Tibial artery (tissue), 4 donors: ENCODE results near the gene NUAK1.

Experiments used
- DNase-seq, 2 donors: peaks; one replicate each; pipeline ENCODE4 v3.0.0-alpha.2; 2019
- H3K27ac ChIP-seq, 2 donors: fragments of 200-600 bp; sonication (generic) in 1 of 2; 1 replicate in 1 of 2; 2 replicates in 1 of 2; pipeline ENCODE4 v1.5.1; 2018 to 2019; ENCODE audit warnings: mild to moderate bottlenecking in 1 of 2
- H3K27me3 ChIP-seq, 2 donors: fragments of 200-600 bp; sonication (generic) in 1 of 2; one replicate each; pipeline versions ENCODE4 v1.5.1 to v1.6.0; 2016 to 2019
- H3K36me3 ChIP-seq, 3 donors: fragments of 200-600 bp; sonication (generic) in 2 of 3; one replicate each; pipeline ENCODE4 v1.5.1; 2016 to 2019; ENCODE audit warnings: mild to moderate bottlenecking in 2 of 3
- H3K4me1 ChIP-seq, 4 donors: fragments of 200-600 bp; sonication (generic) in 2 of 4; 1 replicate in 3 of 4; 2 replicates in 1 of 4; pipeline ENCODE4 v1.5.1; 2016 to 2019
- H3K4me3 ChIP-seq, 2 donors: fragments of 200-600 bp; sonication (generic) in 1 of 2; 1 replicate in 1 of 2; 2 replicates in 1 of 2; pipeline ENCODE4 v1.5.1; 2018 to 2019; ENCODE audit warnings: mild to moderate bottlenecking in 2 of 2
- H3K9me3 ChIP-seq, 3 donors: fragments of 200-600 bp; sonication (generic) in 1 of 3; one replicate each; pipeline ENCODE4 v1.5.1; 2016 to 2019
- CTCF ChIP-seq, 2 experiments: fragments of 200-600 bp in 1 of 2; fragments of 450-650 bp in 1 of 2; IDR thresholded peaks; one replicate each; pipeline ENCODE4 v1.5.1; 2017 to 2019; ENCODE audit warnings: antibody characterized with exemption in 2 of 2, mild to moderate bottlenecking in 1 of 2, moderate library complexity in 1 of 2
- intact Hi-C: fragments of 100-400 bp; cut with DNase I; formaldehyde crosslinking; loops from one replicate; pipeline ENCODE4 v1.15.0; 2023; ENCODE audit warnings: low total_unique reads

The NUAK1 gene

GRCh38 chr12:106085213-106085612, 53.5 kb downstream of the NUAK1 start:
- TF ChIP-seq CTCF (IDR thresholded peaks at IDR 0.05): no peak
- DNase-seq: no peak
- intact Hi-C loops: no loop called here
- H3K27me3 ChIP-seq: no peaks in the 10 kb centered on the region
- H3K4me1 ChIP-seq: peaks cover 8 to 90% (median 75%) of the 10 kb centered on the region in 4 donors
- no peaks in the 10 kb centered on the region for H3K9me3 ChIP-seq
- H3K36me3 ChIP-seq: peaks cover 0 to 5% (median 0%) of the 10 kb centered on the region in 3 donors
- no peak overlapping the region for H3K4me3 ChIP-seq
- peak overlapping the region; percentile 78 to 86 for H3K27ac ChIP-seq

GRCh38 chr12:106084759-106085158, 54.0 kb downstream of the NUAK1 start:
- Histone ChIP-seq H3K4me1 (peaks cover 4 to 90% (median 75%) of the 10 kb centered on the region in 4 donors), H3K36me3 (peaks cover 0 to 5% (median 0%) of the 10 kb centered on the region in 3 donors), H3K27ac (peak overlapping the region; percentile 78 to 86), H3K4me3 (no peak overlapping the region), H3K9me3 (no peaks in the 10 kb centered on the region), H3K27me3 (no peaks in the 10 kb centered on the region)
- no peak for DNase-seq
- no peak for TF ChIP-seq CTCF (IDR thresholded peaks at IDR 0.05)
- intact Hi-C loops: loop anchor here (5.0 kb wide), 1 partner anchor 53 kb away; the partner anchor contains the start of gene NUAK1

GRCh38 chr12:106084014-106084671, 54.6 kb downstream of the NUAK1 start:
- peaks cover 0 to 5% (median 0%) of the 10 kb centered on the region in 3 donors for H3K36me3 ChIP-seq
- peaks cover 4 to 90% (median 75%) of the 10 kb centered on the region in 4 donors for H3K4me1 ChIP-seq
- intact Hi-C loops: loop anchor here (5.0 kb wide), 1 partner anchor 53 kb away; the partner anchor contains the start of gene NUAK1
- no peaks in the 10 kb centered on the region for H3K27me3 ChIP-seq
- DNase-seq: no peak
- TF ChIP-seq CTCF (IDR thresholded peaks at IDR 0.05): no peak
- no peak overlapping the region for H3K4me3 ChIP-seq
- H3K9me3 ChIP-seq: no peaks in the 10 kb centered on the region
- H3K27ac ChIP-seq: peak overlapping the region; percentile 78 to 86

- TF ChIP-seq CTCF (IDR thresholded peaks at IDR 0.05): no peak
- no peaks in the 10 kb centered on the region for H3K27me3 ChIP-seq
- no peak overlapping the region for H3K4me3 ChIP-seq
- intact Hi-C loops: loop anchor here (5.0 kb wide), 1 partner anchor 55 kb away; the partner anchor contains the start of gene NUAK1
- peak; percentile 62 to 92 for DNase-seq
- H3K27ac ChIP-seq: peak overlapping the region; percentile 78 to 86
- peaks cover 0 to 5% (median 0%) of the 10 kb centered on the region in 3 donors for H3K36me3 ChIP-seq
- H3K9me3 ChIP-seq: no peaks in the 10 kb centered on the region
- H3K4me1 ChIP-seq: peaks cover 4 to 90% (median 77%) of the 10 kb centered on the region in 4 donors
These were observed 56.3 kb downstream of the NUAK1 start for GRCh38 chr12:106082216-106083175.

GRCh38 chr12:106081606-106082005, 57.1 kb downstream of the NUAK1 start:
- intact Hi-C loops: loop anchor here (5.0 kb wide), 1 partner anchor 56 kb away; the partner anchor contains the start of gene NUAK1
- peak overlapping the region; percentile 78 to 86 for H3K27ac ChIP-seq
- TF ChIP-seq CTCF (IDR thresholded peaks at IDR 0.05): no peak
- peaks cover 0 to 5% (median 0%) of the 10 kb centered on the region in 3 donors for H3K36me3 ChIP-seq
- no peaks in the 10 kb centered on the region for H3K27me3 ChIP-seq
- H3K9me3 ChIP-seq: no peaks in the 10 kb centered on the region
- peaks cover 4 to 87% (median 76%) of the 10 kb centered on the region in 4 donors for H3K4me1 ChIP-seq
- no peak overlapping the region for H3K4me3 ChIP-seq
- DNase-seq: no peak
